NOMO-1 (cell line): Measurements from ENCODE around the gene MIA2.
"Not testable (repeated sequence)": the region's sequence is repeated elsewhere in the genome, so short reads cannot be mapped to it uniquely, and the experiment has no call there.

ENCODE experiments used
- DNase-seq, 2 experiments: peaks; one replicate each; lab custom pipeline; 2025; ENCODE audit not compliant: unreplicated experiment in 2 of 2; lab: John Stamatoyannopoulos, UW

Gene MIA2

GRCh38 chr14:39324097-39324496, 90.4 kb downstream of the MIA2 start:
- DNase-seq: no peak

- no peak for DNase-seq
Measured at GRCh38 chr14:39339003-39339402, 105.3 kb downstream of the MIA2 start.

GRCh38 chr14:39341126-39341525, 107.4 kb downstream of the MIA2 start:
- not testable (repeated sequence) for DNase-seq

- DNase-seq: no peak
Measured at GRCh38 chr14:39342768-39343167, 109.1 kb downstream of the MIA2 start.

GRCh38 chr14:39343614-39344013, 109.9 kb downstream of the MIA2 start:
- no peak for DNase-seq

GRCh38 chr14:39350866-39351265, 117.2 kb downstream of the MIA2 start:
- DNase-seq: no peak

GRCh38 chr14:39351708-39352107, 118.0 kb downstream of the MIA2 start:
- DNase-seq: no peak

- DNase-seq: not testable (repeated sequence)
Measured at GRCh38 chr14:39359069-39359468, 125.4 kb downstream of the MIA2 start.

GRCh38 chr14:39360316-39360715, 126.6 kb downstream of the MIA2 start:
- DNase-seq: no peak

GRCh38 chr14:39361556-39361955, 127.8 kb downstream of the MIA2 start:
- not testable (repeated sequence) for DNase-seq

GRCh38 chr14:39364509-39364908, 130.8 kb downstream of the MIA2 start:
- DNase-seq: no peak

GRCh38 chr14:39365354-39365753, 131.6 kb downstream of the MIA2 start:
- no peak for DNase-seq

- no peak for DNase-seq
Measured at GRCh38 chr14:39366460-39367386, 133.0 kb downstream of the MIA2 start.

GRCh38 chr14:39367387-39367751, 133.7 kb downstream of the MIA2 start:
- no peak for DNase-seq

- DNase-seq: peak in 1 of 2 experiments; percentile 2
Measured at GRCh38 chr14:39368261-39368959, 134.7 kb downstream of the MIA2 start.

- DNase-seq: no peak
Measured at GRCh38 chr14:39369029-39369428, 135.3 kb downstream of the MIA2 start.

GRCh38 chr14:39370415-39370814, 136.7 kb downstream of the MIA2 start:
- DNase-seq: no peak

- DNase-seq: no peak
Measured at GRCh38 chr14:39372656-39373055, 138.9 kb downstream of the MIA2 start.

GRCh38 chr14:39374851-39375250, 141.1 kb downstream of the MIA2 start:
- no peak for DNase-seq

GRCh38 chr14:39376667-39377403, 143.1 kb downstream of the MIA2 start:
- no peak for DNase-seq

- no peak for DNase-seq
Measured at GRCh38 chr14:39381366-39381765, 147.7 kb downstream of the MIA2 start.
